ENCODE measurements around the gene GPR15LG. TPM values are rescaled to one million over a fixed set of nuclear protein-coding genes. Genes with fewer than 3 reads are reported as not detected.
"Not testable (repeated sequence)": the region's sequence is repeated elsewhere in the genome, so short reads cannot be mapped to it uniquely, and the experiment has no call there.

The GPR15LG gene
- polyA plus RNA-seq, 2 donors, result 273 to 321 TPM

- peaks cover 0 to 3% of the 10 kb centered on the region in 2 donors for H3K4me1 ChIP-seq (ENCODE audit: control insufficient read depth in 2 of 2, insufficient read depth in 2 of 2, low read length in 1 of 2)
- no peaks in the 10 kb centered on the region for H3K27me3 ChIP-seq (ENCODE audit: control insufficient read depth in 1 of 2, insufficient read depth in 2 of 2, low read length in 2 of 2)
- no peaks in the 10 kb centered on the region for H3K36me3 ChIP-seq (ENCODE audit: control insufficient read depth in 2 of 2, insufficient read depth in 2 of 2, low read length in 1 of 2)
- H3K27ac ChIP-seq (ENCODE audit: low read depth in 2 of 2, low read length in 1 of 2), result no peak overlapping the region
- no peak overlapping the region for H3K4me3 ChIP-seq (ENCODE audit: low read depth in 1 of 2, low read length in 2 of 2)
- WGBS, 2 donors, result 50 to 52% methylated on average over 6 of the region's 6 CpGs
- no peaks in the 10 kb centered on the region for H3K9me3 ChIP-seq (ENCODE audit: control insufficient read depth in 2 of 2, insufficient read depth in 1 of 2, low read depth in 1 of 2, low read length in 1 of 2)
These were observed 12.8 kb upstream of the GPR15LG start for GRCh38 chr10:84160663-84161362.

GRCh38 chr10:84163996-84164395 is 9.6 kb upstream of the GPR15LG start:
- 37 to 53% methylated on average over 2 of the region's 2 CpGs for WGBS, 2 donors
- Histone ChIP-seq H3K9me3 (ENCODE audit: control insufficient read depth in 2 of 2, insufficient read depth in 1 of 2, low read depth in 1 of 2, low read length in 1 of 2) (no peaks in the 10 kb centered on the region), H3K36me3 (ENCODE audit: control insufficient read depth in 2 of 2, insufficient read depth in 2 of 2, low read length in 1 of 2) (no peaks in the 10 kb centered on the region), H3K4me3 (ENCODE audit: low read depth in 1 of 2, low read length in 2 of 2) (no peak overlapping the region), H3K4me1 (ENCODE audit: control insufficient read depth in 2 of 2, insufficient read depth in 2 of 2, low read length in 1 of 2) (peaks cover 0 to 6% of the 10 kb centered on the region in 2 donors), H3K27ac (ENCODE audit: low read depth in 2 of 2, low read length in 1 of 2) (peak overlapping the region in 1 of 2 donors; percentile 25), H3K27me3 (ENCODE audit: control insufficient read depth in 1 of 2, insufficient read depth in 2 of 2, low read length in 2 of 2) (no peaks in the 10 kb centered on the region)

DNA sequence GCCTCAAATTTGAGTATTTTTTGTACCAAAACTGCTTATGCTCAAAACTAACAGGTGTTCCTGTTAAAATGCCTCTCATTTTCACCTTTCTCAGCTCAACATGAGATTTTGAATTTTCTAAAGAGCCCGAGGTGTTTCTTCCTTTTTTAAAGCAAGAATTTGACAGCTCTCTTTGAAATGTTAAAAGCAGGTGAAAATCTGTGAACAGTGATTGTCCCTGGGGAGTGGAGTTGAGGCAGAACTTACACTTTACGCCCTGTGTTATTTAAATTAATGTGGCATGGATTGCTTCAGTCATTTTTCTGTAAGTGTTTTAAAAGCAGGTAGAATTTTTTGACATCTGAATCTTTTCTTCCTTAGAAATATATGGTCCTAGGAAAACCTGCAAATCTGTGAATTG is 9.2 kb upstream of the GPR15LG start:
- H3K27ac ChIP-seq (ENCODE audit: low read depth in 2 of 2, low read length in 1 of 2), result peak overlapping the region in 1 of 2 donors; percentile 3
- H3K4me3 ChIP-seq (ENCODE audit: low read depth in 1 of 2, low read length in 2 of 2), result no peak overlapping the region
- no peaks in the 10 kb centered on the region for H3K27me3 ChIP-seq (ENCODE audit: control insufficient read depth in 1 of 2, insufficient read depth in 2 of 2, low read length in 2 of 2)
- H3K9me3 ChIP-seq (ENCODE audit: control insufficient read depth in 2 of 2, insufficient read depth in 1 of 2, low read depth in 1 of 2, low read length in 1 of 2), result no peaks in the 10 kb centered on the region
- no peaks in the 10 kb centered on the region for H3K36me3 ChIP-seq (ENCODE audit: control insufficient read depth in 2 of 2, insufficient read depth in 2 of 2, low read length in 1 of 2)
- 25 to 41% methylated on average over 2 of the region's 2 CpGs for WGBS, 2 donors
- peaks cover 0 to 4% of the 10 kb centered on the region in 2 donors for H3K4me1 ChIP-seq (ENCODE audit: control insufficient read depth in 2 of 2, insufficient read depth in 2 of 2, low read length in 1 of 2)

DNA sequence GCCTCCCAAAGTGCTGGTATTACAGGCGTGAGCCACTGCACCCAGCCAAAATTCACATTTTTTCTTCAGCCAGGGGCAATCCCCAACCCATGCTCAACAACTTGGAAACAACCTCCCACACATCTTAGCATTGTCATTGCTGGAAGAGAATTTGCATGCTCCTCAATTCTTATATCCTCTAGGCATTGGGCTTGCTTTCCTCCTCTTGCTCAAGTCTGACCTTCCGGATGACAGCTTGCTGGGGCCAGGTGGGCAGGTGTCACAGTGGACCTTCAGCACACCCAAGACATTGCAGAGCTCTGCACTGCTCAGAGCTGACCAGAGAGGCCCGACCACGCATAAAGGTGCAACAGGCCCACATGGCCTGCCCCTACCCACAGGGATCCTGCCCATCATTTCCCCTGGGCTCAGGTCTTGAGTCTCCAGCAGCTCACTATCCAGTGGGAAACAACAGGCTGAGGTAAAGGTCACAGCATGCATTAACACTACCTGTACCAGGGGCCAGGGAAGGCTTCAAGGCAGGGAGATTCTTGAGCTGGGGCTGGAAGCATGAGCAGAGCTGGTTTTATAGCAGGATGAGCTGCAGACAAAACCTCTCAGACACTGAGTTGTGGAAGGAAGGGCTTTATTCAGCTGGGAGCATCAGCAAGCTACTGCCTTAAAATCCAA is 6.8 kb upstream of the GPR15LG start:
- 75 to 86% methylated on average over 4 of the region's 4 CpGs for WGBS, 2 donors
- H3K4me1 ChIP-seq (ENCODE audit: control insufficient read depth in 2 of 2, insufficient read depth in 2 of 2, low read length in 1 of 2), result peaks cover 0 to 4% of the 10 kb centered on the region in 2 donors

GRCh38 chr10:84167289-84167653 is 6.3 kb upstream of the GPR15LG start:
- not testable (repeated sequence) for H3K4me3 ChIP-seq (ENCODE audit: low read depth in 1 of 2, low read length in 2 of 2); H3K9me3 ChIP-seq (ENCODE audit: control insufficient read depth in 2 of 2, insufficient read depth in 1 of 2, low read depth in 1 of 2, low read length in 1 of 2); H3K4me1 ChIP-seq (ENCODE audit: control insufficient read depth in 2 of 2, insufficient read depth in 2 of 2, low read length in 1 of 2); H3K27me3 ChIP-seq (ENCODE audit: control insufficient read depth in 1 of 2, insufficient read depth in 2 of 2, low read length in 2 of 2); H3K36me3 ChIP-seq (ENCODE audit: control insufficient read depth in 2 of 2, insufficient read depth in 2 of 2, low read length in 1 of 2)
- H3K27ac ChIP-seq (ENCODE audit: low read depth in 2 of 2, low read length in 1 of 2), result peak overlapping the region; percentile 8 to 56
- WGBS, 2 donors, result 48 to 60% methylated on average over 2 of the region's 2 CpGs

More for the DNA sequence above, 6.8 kb upstream of the GPR15LG start:
- Histone ChIP-seq H3K9me3 (ENCODE audit: control insufficient read depth in 2 of 2, insufficient read depth in 1 of 2, low read depth in 1 of 2, low read length in 1 of 2) (no peaks in the 10 kb centered on the region), H3K27ac (ENCODE audit: low read depth in 2 of 2, low read length in 1 of 2) (peak overlapping the region; percentile 8 to 56), H3K4me3 (ENCODE audit: low read depth in 1 of 2, low read length in 2 of 2) (no peak overlapping the region), H3K27me3 (ENCODE audit: control insufficient read depth in 1 of 2, insufficient read depth in 2 of 2, low read length in 2 of 2) (no peaks in the 10 kb centered on the region), H3K36me3 (ENCODE audit: control insufficient read depth in 2 of 2, insufficient read depth in 2 of 2, low read length in 1 of 2) (no peaks in the 10 kb centered on the region)

- 90 to 93% methylated on average over 10 of the region's 10 CpGs for WGBS, 2 donors
- not testable (repeated sequence) for H3K27ac ChIP-seq (ENCODE audit: low read depth in 2 of 2, low read length in 1 of 2); H3K27me3 ChIP-seq (ENCODE audit: control insufficient read depth in 1 of 2, insufficient read depth in 2 of 2, low read length in 2 of 2); H3K4me3 ChIP-seq (ENCODE audit: low read depth in 1 of 2, low read length in 2 of 2); H3K36me3 ChIP-seq (ENCODE audit: control insufficient read depth in 2 of 2, insufficient read depth in 2 of 2, low read length in 1 of 2); H3K9me3 ChIP-seq (ENCODE audit: control insufficient read depth in 2 of 2, insufficient read depth in 1 of 2, low read depth in 1 of 2, low read length in 1 of 2)
- peaks cover 6 to 15% of the 10 kb centered on the region in 2 donors for H3K4me1 ChIP-seq (ENCODE audit: control insufficient read depth in 2 of 2, insufficient read depth in 2 of 2, low read length in 1 of 2)
These were observed 5.2 kb upstream of the GPR15LG start for GRCh38 chr10:84168382-84168781.

DNA sequence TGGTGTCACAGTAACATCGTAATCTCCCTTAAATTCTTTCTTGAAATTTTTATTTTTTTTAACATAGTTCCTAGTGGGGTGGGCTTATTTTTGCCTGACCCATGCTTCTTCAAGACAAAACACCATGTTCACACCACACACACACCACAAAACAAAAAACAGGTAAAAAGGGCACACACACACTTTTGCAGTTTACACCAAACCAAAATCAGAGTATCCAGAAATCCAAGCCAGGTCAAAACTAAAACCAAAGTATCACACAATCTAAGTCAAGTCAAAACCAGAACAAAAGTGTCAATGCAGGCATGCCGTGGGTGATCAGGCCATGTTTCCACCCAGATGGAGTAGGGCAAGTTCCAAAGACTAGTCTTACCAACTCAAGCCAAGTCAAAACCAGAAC is 2.4 kb upstream of the GPR15LG start:
- Histone ChIP-seq H3K27ac (ENCODE audit: low read depth in 2 of 2, low read length in 1 of 2) (peak overlapping the region; percentile 91 to 95), H3K4me1 (ENCODE audit: control insufficient read depth in 2 of 2, insufficient read depth in 2 of 2, low read length in 1 of 2) (peaks cover 9 to 19% of the 10 kb centered on the region in 2 donors)

DNA sequence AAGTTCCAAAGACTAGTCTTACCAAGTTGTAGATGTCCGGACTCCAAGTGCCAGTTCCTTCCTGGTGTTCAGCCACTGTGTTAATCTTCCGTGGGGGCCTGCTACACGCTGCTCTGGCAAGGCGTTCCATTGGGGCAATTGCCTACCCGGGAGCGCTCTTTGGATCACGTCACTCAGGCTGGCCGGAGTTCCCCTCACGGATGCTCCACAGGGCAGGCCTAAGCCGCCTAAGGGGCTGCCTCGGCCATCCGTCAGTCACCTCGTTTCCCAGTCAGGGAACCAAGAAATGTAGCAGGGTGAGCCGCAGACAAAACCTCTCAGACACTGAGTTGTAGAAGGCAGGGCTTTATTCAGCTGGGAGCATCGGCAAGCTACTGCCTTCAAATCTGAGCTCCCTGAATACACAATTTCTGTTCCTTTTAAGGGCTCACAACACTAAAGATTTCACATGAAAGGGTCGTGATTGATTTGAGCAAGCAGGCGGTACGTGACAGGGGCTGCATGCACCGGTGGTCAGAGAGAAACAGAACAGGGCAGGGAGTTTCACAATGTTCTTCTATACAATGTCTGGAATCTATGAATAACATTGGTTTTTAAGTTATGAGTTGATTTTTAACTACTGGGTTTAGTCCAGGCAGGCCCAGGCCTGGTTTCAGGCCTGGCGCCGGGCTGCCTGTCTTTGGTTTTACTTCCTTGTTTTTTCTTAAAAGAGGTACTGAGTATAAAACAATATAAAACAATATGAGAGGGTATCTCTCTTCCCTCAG is 1.7 kb upstream of the GPR15LG start:
- H3K9me3 ChIP-seq (ENCODE audit: control insufficient read depth in 2 of 2, insufficient read depth in 1 of 2, low read depth in 1 of 2, low read length in 1 of 2); H3K27me3 ChIP-seq (ENCODE audit: control insufficient read depth in 1 of 2, insufficient read depth in 2 of 2, low read length in 2 of 2); H3K36me3 ChIP-seq (ENCODE audit: control insufficient read depth in 2 of 2, insufficient read depth in 2 of 2, low read length in 1 of 2): not testable (repeated sequence)
- 50 to 72% methylated on average over 20 of the region's 21 CpGs for WGBS, 2 donors
- Histone ChIP-seq H3K4me1 (ENCODE audit: control insufficient read depth in 2 of 2, insufficient read depth in 2 of 2, low read length in 1 of 2) (peaks cover 9 to 20% of the 10 kb centered on the region in 2 donors), H3K27ac (ENCODE audit: low read depth in 2 of 2, low read length in 1 of 2) (peak overlapping the region; percentile 91 to 95), H3K4me3 (ENCODE audit: low read depth in 1 of 2, low read length in 2 of 2) (peak overlapping the region; percentile 37 to 45)

More for the DNA sequence above, 2.4 kb upstream of the GPR15LG start:
- peak overlapping the region; percentile 37 to 45 for H3K4me3 ChIP-seq (ENCODE audit: low read depth in 1 of 2, low read length in 2 of 2)
- not testable (repeated sequence) for H3K9me3 ChIP-seq (ENCODE audit: control insufficient read depth in 2 of 2, insufficient read depth in 1 of 2, low read depth in 1 of 2, low read length in 1 of 2); H3K27me3 ChIP-seq (ENCODE audit: control insufficient read depth in 1 of 2, insufficient read depth in 2 of 2, low read length in 2 of 2); H3K36me3 ChIP-seq (ENCODE audit: control insufficient read depth in 2 of 2, insufficient read depth in 2 of 2, low read length in 1 of 2)
- 54 to 60% methylated on average over 2 of the region's 2 CpGs for WGBS, 2 donors

DNA sequence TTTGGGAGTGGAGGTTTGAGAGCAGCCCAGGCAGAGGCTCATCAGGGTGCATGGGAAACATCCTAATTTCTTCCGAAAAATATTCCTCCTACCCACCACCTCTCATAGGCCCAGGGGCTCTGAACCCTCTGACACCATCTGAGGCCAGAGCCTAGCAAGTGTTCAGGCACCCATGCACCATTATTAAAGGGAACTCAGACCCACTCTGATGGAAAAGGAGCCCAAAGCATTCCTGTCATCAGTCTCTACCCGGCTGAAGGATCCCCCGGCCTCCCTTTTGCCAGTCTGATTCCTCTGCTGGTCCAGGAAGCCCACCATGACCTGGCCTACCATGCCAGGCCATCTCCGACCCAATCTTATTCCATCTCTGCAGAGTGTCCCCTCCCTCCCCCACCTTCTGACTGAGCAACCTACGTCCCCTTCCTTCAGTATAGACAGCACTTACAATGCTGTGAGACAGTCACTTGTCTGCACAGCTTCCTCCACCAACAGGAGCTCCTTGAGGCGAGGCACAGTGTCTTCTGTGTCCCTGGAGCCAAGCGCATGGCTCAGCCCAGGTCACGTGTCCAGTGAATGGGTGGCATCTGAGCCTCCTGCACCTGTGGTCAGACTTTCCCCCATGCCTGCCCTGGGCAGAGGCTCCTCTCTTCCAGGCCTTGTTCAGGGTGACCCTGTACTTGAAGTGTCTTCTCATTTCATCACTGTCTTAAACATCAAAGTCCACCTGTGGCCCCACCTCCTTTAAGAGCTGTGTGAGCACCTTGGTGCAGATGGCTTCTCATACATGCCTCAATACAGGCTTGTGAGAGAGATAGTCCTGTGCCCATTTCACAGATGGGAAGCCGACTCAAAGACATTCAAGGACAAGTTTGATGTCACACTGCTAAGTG is 889 bp upstream of the GPR15LG start:
- Histone ChIP-seq H3K4me3 (ENCODE audit: low read depth in 1 of 2, low read length in 2 of 2) (no peak overlapping the region), H3K36me3 (ENCODE audit: control insufficient read depth in 2 of 2, insufficient read depth in 2 of 2, low read length in 1 of 2) (peaks cover 0 to 1% of the 10 kb centered on the region in 2 donors), H3K27me3 (ENCODE audit: control insufficient read depth in 1 of 2, insufficient read depth in 2 of 2, low read length in 2 of 2) (no peaks in the 10 kb centered on the region), H3K4me1 (ENCODE audit: control insufficient read depth in 2 of 2, insufficient read depth in 2 of 2, low read length in 1 of 2) (peaks cover 9 to 27% of the 10 kb centered on the region in 2 donors), H3K9me3 (ENCODE audit: control insufficient read depth in 2 of 2, insufficient read depth in 1 of 2, low read depth in 1 of 2, low read length in 1 of 2) (no peaks in the 10 kb centered on the region), H3K27ac (ENCODE audit: low read depth in 2 of 2, low read length in 1 of 2) (peak overlapping the region; percentile 91 to 95)
- 73 to 77% methylated on average over 9 of the region's 9 CpGs for WGBS, 2 donors

All from esophagus (tissue), 2 donors.